Measurements from ENCODE around the gene ODF4.

DNA sequence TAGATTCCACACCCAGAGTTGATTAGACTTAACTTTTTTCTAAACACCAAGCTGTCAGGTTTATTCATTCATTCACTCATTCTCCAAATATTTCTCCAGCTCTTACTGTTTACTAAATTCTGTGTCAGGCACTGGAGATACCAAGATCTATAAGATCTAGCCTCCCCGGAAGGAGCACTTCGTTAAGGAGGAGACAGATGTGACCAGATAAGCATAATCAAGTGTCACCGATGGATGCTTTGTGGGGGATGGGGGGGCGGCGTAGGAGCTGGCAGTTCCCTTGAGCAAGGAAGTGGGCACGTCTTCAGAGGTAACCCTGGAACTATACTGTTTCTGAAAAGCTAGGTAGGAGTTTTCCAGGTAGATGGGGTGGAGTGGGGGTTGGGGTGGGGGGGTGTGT lies 47.2 kb downstream of the ODF4 start:
- TF ChIP-seq CTCF (IDR thresholded peaks at IDR 0.05) (no peak), ZFX (IDR thresholded peaks at IDR 0.05; ENCODE audit: borderline replicate concordance) (no peak)

Data from 22Rv1 (cell line).